ENCODE results near the gene DNASE1L1.

GRCh38 chrX:154430916-154431315 is 21.9 kb upstream of the DNASE1L1 start:
- TF ChIP-seq CTCF (IDR thresholded peaks at IDR 0.05; ENCODE audit: poor library complexity), result no peak
- no peak for TF ChIP-seq EZH2phosphoT487 (IDR thresholded peaks at IDR 0.05; ENCODE audit: low read depth, severe bottlenecking, unreplicated experiment)
- TF ChIP-seq EZH2 (IDR thresholded peaks at IDR 0.05; ENCODE audit: borderline replicate concordance), result no peak
